Panc1 (cell line): ENCODE data around the gene CYBA. TPM values are rescaled to one million over a fixed set of nuclear protein-coding genes. Genes with fewer than 3 reads are reported as not detected.

Experiments used
- ATAC-seq: fragments of 200-7000 bp; cut with Tn5 transposase; 2 replicates; pipeline ENCODE4 v1.9.1; 2020; ENCODE audit warnings: mild to moderate bottlenecking, moderate library complexity
- BruUV-seq: library from RNA; stranded (reverse); fragments of 400-500 nt; replicated peaks from 2 replicates; lab custom pipeline; 2021; lab: Mats Ljungman, UMichigan
- CTCF ChIA-PET: fragments of 300-600 bp; sonication (Branson Sonifier 250); formaldehyde crosslinking; loops from one replicate; lab custom pipeline; 2022; ENCODE audit warnings: antibody characterized with exemption; lab: Charles Lee
- POLR2A ChIA-PET: fragments of 300-600 bp; sonication (Branson Sonifier 250); formaldehyde crosslinking; loops from one replicate; lab custom pipeline; 2022; ENCODE audit warnings: antibody characterized with exemption; lab: Charles Lee
- DNase-seq: peaks from one replicate; pipeline ENCODE4 v3.0.0-alpha.2; 2010; ENCODE audit warnings: low read depth, low spot score
- H3K27ac ChIP-seq: 2 replicates; pipeline ENCODE4 v1.5.1; 2011; ENCODE audit warnings: mild to moderate bottlenecking, low read length, inconsistent platforms
- H3K27me3 ChIP-seq: fragments of 200-500 bp; sonication (Bioruptor generic); 2 replicates; pipeline ENCODE4 v1.6.0; 2014; ENCODE audit warnings: low read length, inconsistent platforms; ENCODE audit not compliant: control insufficient read depth, insufficient read depth
- H3K36me3 ChIP-seq: fragments of 200-500 bp; sonication (Bioruptor generic); 2 replicates; pipeline ENCODE4 v1.5.1; 2014; ENCODE audit warnings: inconsistent platforms, mild to moderate bottlenecking, low read length, moderate library complexity; ENCODE audit not compliant: control insufficient read depth, insufficient read depth
- H3K4me1 ChIP-seq: 2 replicates; pipeline ENCODE4 v1.5.1; 2011; ENCODE audit warnings: inconsistent platforms, mild to moderate bottlenecking, low read length, moderate library complexity; ENCODE audit not compliant: control insufficient read depth, insufficient read depth
- H3K4me3 ChIP-seq, 2 experiments: 2 replicates each; pipeline ENCODE4 v1.5.1; 2011 to 2012; ENCODE audit warnings: low read depth in 2 of 2, low read length in 2 of 2, mild to moderate bottlenecking in 2 of 2, inconsistent platforms in 1 of 2, moderate library complexity in 1 of 2
- H3K9me3 ChIP-seq: fragments of 200-500 bp; sonication (Bioruptor generic); 2 replicates; pipeline ENCODE4 v1.5.1; 2014; ENCODE audit warnings: low read depth, mild to moderate bottlenecking, inconsistent platforms, low read length, moderate library complexity; ENCODE audit not compliant: control insufficient read depth, insufficient read depth
- POLR2AphosphoS5 ChIP-seq: IDR thresholded peaks from 2 replicates; pipeline ENCODE4 v1.6.1; 2012; ENCODE audit warnings: mild to moderate bottlenecking, low read depth, low read length, moderate library complexity
- SIN3A ChIP-seq: IDR thresholded peaks from 2 replicates; pipeline ENCODE4 v1.6.1; 2012; ENCODE audit warnings: low read depth, mild to moderate bottlenecking, low read length, moderate library complexity, borderline replicate concordance; ENCODE audit not compliant: insufficient read depth
- TCF7L2 ChIP-seq: IDR thresholded peaks from 2 replicates; pipeline ENCODE4 v1.6.1; 2011; ENCODE audit warnings: mild to moderate bottlenecking, low read depth, low read length, inconsistent platforms
- in situ Hi-C: cut with HindIII; loops from 2 replicates; pipeline ENCODE4 v1.10.0; 2016; ENCODE audit warnings: low sequenced_read_pairs, low pct_unique_long_range_greater_than_20kb
- intact Hi-C: fragments of 100-400 bp; cut with micrococcal nuclease; formaldehyde crosslinking; loops from one replicate; pipeline ENCODE4 v1.10.0; 2022; ENCODE audit not compliant: unreplicated experiment
- total RNA-seq: library from RNA; stranded (reverse); gene quantifications from one replicate; pipeline ENCODE4 v1.2.1, GENCODE V29; 2021; ENCODE audit not compliant: unreplicated experiment
- TF ChIP-seq, protein P1 (sequence below), 2 experiments: IDR thresholded peaks; 2 replicates each; pipeline ENCODE4 v1.6.1; 2011 to 2012; ENCODE audit warnings: low read depth in 2 of 2, control low read depth in 1 of 2, low read length in 1 of 2, mild to moderate bottlenecking in 1 of 2, moderate library complexity in 1 of 2; ENCODE audit not compliant: insufficient read depth in 1 of 2
- TF ChIP-seq, protein P2 (sequence below): fragments of 450-650 bp; IDR thresholded peaks from 2 replicates; pipeline ENCODE4 v1.5.1; 2017; ENCODE audit warnings: mild to moderate bottlenecking

Gene CYBA
- total RNA-seq, 1 experiment from 2014 or later = 233 TPM

DNA sequence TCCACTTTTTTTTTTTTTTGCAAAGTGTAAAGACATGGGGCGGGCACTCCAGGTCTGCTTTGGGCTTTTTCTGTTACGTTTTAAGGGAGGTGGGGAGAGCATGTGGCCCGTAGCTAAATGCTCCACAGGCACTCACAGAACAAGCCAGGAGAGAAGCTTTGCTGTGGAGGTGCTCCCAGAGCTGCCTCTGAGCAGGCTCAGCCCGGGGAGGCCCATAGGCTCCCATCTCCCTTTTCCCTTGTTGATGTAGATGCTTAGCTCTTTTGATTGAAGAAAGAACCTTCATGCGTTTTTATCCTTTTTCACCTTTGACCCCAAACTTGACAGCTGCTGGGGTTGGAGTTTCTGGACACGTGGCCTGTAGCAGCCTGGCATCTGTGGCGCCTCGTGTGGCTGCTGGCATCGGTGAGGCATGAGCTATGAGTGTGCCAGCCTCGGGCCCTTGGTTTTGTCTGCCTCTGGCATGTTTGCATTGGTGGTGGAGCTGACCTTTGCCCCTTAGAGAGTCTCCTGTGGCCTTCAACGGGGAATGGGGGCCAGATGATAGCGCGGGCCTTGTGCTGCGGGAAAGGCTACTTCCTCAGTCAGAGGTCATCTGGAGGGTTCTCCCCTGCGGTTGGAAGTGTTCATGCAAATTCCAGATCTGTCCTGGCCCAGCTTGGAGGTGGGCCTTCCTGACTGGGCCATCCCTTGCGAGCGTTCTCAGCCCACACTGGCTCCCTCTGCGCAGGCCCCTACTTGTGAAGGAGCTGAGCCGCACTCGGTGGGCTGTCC is 32.5 kb downstream of the CYBA start:
- intact Hi-C loops = no loop called here
- H3K36me3 ChIP-seq = no peaks in the 10 kb centered on the region; the same call in 1 of the 2 replicates
- TF ChIP-seq, protein P1, sequence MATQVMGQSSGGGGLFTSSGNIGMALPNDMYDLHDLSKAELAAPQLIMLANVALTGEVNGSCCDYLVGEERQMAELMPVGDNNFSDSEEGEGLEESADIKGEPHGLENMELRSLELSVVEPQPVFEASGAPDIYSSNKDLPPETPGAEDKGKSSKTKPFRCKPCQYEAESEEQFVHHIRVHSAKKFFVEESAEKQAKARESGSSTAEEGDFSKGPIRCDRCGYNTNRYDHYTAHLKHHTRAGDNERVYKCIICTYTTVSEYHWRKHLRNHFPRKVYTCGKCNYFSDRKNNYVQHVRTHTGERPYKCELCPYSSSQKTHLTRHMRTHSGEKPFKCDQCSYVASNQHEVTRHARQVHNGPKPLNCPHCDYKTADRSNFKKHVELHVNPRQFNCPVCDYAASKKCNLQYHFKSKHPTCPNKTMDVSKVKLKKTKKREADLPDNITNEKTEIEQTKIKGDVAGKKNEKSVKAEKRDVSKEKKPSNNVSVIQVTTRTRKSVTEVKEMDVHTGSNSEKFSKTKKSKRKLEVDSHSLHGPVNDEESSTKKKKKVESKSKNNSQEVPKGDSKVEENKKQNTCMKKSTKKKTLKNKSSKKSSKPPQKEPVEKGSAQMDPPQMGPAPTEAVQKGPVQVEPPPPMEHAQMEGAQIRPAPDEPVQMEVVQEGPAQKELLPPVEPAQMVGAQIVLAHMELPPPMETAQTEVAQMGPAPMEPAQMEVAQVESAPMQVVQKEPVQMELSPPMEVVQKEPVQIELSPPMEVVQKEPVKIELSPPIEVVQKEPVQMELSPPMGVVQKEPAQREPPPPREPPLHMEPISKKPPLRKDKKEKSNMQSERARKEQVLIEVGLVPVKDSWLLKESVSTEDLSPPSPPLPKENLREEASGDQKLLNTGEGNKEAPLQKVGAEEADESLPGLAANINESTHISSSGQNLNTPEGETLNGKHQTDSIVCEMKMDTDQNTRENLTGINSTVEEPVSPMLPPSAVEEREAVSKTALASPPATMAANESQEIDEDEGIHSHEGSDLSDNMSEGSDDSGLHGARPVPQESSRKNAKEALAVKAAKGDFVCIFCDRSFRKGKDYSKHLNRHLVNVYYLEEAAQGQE (IDR thresholded peaks at IDR 0.05; ENCODE audit: insufficient read depth in 1 of 2, low read depth in 2 of 2, low read length in 1 of 2) = no peak
- no peak for TF ChIP-seq TCF7L2
- no peak for TF ChIP-seq POLR2AphosphoS5
- in situ Hi-C loops = no loop called here
- ChIA-PET POLR2A (no interaction called here), CTCF (no interaction called here)
- no peaks in the 10 kb centered on the region for H3K27me3 ChIP-seq
- H3K9me3 ChIP-seq = no peaks in the 10 kb centered on the region
- ATAC-seq (no peak), DNase-seq (no peak)
- H3K27ac ChIP-seq = no peak overlapping the region
- H3K4me3 ChIP-seq = no peak overlapping the region
- no peaks in the 10 kb centered on the region for H3K4me1 ChIP-seq
- no TSS peak for BruUV-seq

DNA sequence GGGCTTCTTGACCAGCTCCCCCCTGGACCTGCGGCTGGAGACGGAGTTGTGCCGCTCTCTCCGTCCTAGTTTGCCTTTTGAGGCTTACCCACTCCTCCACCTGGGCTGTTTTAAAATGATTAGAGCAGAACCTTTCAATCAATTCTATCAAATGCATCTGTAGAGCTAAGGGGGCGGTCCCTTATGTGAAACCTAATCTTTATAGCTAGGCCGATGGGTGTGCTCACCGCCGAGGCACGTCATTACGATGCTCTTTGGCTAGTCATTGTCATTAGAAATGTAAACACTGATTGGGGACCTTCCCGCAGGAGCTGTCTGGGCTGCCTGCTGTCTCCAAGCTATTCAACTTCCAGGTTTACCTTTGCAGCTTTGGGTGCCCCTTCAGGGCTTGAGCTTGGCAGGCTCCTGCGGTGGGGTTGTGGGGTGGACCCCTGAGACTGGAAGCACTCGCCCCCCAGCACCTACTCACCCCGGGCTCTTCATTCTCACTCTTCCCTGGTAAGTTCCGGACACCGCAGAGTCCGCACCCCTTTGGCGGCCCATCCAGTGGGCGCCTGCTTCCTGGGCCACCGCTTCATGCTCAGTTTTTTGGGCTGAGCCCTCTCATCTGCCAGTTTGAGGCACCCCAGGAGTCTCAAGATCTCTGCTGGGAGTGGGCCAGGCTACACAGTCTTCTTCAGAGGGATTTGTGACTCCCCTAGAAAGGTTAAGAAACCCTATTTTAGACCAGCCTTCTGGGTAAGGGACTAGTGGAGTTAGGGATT is 33.4 kb downstream of the CYBA start:
- ChIA-PET POLR2A (no interaction called here), CTCF (no interaction called here)
- H3K4me3 ChIP-seq = no peak overlapping the region
- no peaks in the 10 kb centered on the region; the same call in 1 of the 2 replicates for H3K36me3 ChIP-seq
- ATAC-seq (no peak), DNase-seq (no peak)
- TF ChIP-seq SIN3A = no peak
- TF ChIP-seq, protein P1 (IDR thresholded peaks at IDR 0.05; ENCODE audit: insufficient read depth in 1 of 2, low read depth in 2 of 2, low read length in 1 of 2) = no peak
- TF ChIP-seq, protein P2, sequence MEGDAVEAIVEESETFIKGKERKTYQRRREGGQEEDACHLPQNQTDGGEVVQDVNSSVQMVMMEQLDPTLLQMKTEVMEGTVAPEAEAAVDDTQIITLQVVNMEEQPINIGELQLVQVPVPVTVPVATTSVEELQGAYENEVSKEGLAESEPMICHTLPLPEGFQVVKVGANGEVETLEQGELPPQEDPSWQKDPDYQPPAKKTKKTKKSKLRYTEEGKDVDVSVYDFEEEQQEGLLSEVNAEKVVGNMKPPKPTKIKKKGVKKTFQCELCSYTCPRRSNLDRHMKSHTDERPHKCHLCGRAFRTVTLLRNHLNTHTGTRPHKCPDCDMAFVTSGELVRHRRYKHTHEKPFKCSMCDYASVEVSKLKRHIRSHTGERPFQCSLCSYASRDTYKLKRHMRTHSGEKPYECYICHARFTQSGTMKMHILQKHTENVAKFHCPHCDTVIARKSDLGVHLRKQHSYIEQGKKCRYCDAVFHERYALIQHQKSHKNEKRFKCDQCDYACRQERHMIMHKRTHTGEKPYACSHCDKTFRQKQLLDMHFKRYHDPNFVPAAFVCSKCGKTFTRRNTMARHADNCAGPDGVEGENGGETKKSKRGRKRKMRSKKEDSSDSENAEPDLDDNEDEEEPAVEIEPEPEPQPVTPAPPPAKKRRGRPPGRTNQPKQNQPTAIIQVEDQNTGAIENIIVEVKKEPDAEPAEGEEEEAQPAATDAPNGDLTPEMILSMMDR = no peak
- no peak for TF ChIP-seq POLR2AphosphoS5
- TF ChIP-seq TCF7L2 = no peak
- H3K9me3 ChIP-seq = no peaks in the 10 kb centered on the region
- intact Hi-C loops (no loop called here), in situ Hi-C loops (no loop called here)
- H3K27me3 ChIP-seq = no peaks in the 10 kb centered on the region
- no peaks in the 10 kb centered on the region for H3K4me1 ChIP-seq
- no TSS peak for BruUV-seq
- no peak overlapping the region for H3K27ac ChIP-seq
